Uterus (tissue), 2 donors: ENCODE data around the gene GIGYF2.

Source experiments
- POLR2A ChIP-seq, 2 donors: fragments of 450-650 bp; IDR thresholded peaks; one replicate each; pipeline ENCODE4 v1.6.1; 2016; ENCODE audit warnings: antibody characterized with exemption in 2 of 2, mild to moderate bottlenecking in 1 of 2, moderate library complexity in 1 of 2
- TF ChIP-seq, protein P1 (sequence below), 4 experiments: fragments of 200-600 bp in 2 of 4; fragments of 450-650 bp in 2 of 4; sonication (generic) in 2 of 4; IDR thresholded peaks; one replicate each; pipeline ENCODE4 v1.5.1; 2016 to 2019; ENCODE audit warnings: antibody characterized with exemption in 4 of 4, mild to moderate bottlenecking in 2 of 4, moderate library complexity in 1 of 4

DNA sequence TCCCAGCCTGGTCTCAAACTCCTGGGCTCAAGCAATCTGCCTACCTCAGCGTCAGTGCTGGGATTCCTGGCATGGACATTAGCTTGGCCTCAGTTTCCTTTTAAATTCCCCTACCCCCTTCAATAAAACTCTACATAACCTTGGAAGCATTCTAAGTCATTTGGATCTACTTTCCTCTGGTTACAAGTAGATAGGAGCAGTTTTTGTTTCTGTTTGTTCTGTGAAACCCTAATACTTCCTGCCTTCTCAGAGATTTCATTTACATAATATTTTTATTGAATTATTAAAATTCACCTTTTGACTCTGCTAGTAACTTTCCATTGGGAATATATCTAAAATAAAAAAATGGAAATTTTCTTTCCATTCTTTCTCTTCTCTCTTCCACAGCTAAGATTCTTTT is 25.9 kb downstream of the GIGYF2 start:
- TF ChIP-seq, protein P1, sequence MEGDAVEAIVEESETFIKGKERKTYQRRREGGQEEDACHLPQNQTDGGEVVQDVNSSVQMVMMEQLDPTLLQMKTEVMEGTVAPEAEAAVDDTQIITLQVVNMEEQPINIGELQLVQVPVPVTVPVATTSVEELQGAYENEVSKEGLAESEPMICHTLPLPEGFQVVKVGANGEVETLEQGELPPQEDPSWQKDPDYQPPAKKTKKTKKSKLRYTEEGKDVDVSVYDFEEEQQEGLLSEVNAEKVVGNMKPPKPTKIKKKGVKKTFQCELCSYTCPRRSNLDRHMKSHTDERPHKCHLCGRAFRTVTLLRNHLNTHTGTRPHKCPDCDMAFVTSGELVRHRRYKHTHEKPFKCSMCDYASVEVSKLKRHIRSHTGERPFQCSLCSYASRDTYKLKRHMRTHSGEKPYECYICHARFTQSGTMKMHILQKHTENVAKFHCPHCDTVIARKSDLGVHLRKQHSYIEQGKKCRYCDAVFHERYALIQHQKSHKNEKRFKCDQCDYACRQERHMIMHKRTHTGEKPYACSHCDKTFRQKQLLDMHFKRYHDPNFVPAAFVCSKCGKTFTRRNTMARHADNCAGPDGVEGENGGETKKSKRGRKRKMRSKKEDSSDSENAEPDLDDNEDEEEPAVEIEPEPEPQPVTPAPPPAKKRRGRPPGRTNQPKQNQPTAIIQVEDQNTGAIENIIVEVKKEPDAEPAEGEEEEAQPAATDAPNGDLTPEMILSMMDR (IDR thresholded peaks at IDR 0.05): no peak
- no peak for TF ChIP-seq POLR2A (IDR thresholded peaks at IDR 0.05)
